ENCODE data around the gene CHIA. TPM values are rescaled to one million over a fixed set of nuclear protein-coding genes. Genes with fewer than 3 reads are reported as not detected.

CHIA gene
- total RNA-seq, 2 donors from 2014 or later = not detected

GRCh38 chr1:111267801-111268508, 22.7 kb upstream of the CHIA start:
- Histone ChIP-seq H3K4me1 (peaks cover 10% of the 10 kb centered on the region), H3K9me3 (no peaks in the 10 kb centered on the region), H3K4me3 (no peak overlapping the region), H3K27me3 (peaks cover 0 to 11% of the 10 kb centered on the region in 2 donors), H3K27ac (no peak overlapping the region), H3K36me3 (replicated peaks in 1 of 2; ENCODE audit: insufficient read depth in 1 of 2, low read depth in 2 of 2) (no peaks in the 10 kb centered on the region)
- TF ChIP-seq POLR2A (IDR thresholded peaks at IDR 0.05) = no peak
- no peak for TF ChIP-seq CTCF (IDR thresholded peaks at IDR 0.05)
- WGBS, 2 donors = 67 to 69% methylated on average over 4 of the region's 4 CpGs
- ATAC-seq (no peak), DNase-seq (no peak)
- intact Hi-C loops (cut with DNase I) = no loop called here

- intact Hi-C loops (cut with DNase I) = no loop called here
- H3K27ac ChIP-seq = no peak overlapping the region
- no peak for ATAC-seq
- DNase-seq = no peak
- peaks cover 10% of the 10 kb centered on the region for H3K4me1 ChIP-seq
- H3K27me3 ChIP-seq = peaks cover 0 to 11% of the 10 kb centered on the region in 2 donors
- no peak overlapping the region for H3K4me3 ChIP-seq
- 89 to 90% methylated on average over 4 of the region's 4 CpGs for WGBS, 2 donors
- no peak for TF ChIP-seq POLR2A (IDR thresholded peaks at IDR 0.05)
- TF ChIP-seq CTCF (IDR thresholded peaks at IDR 0.05) = no peak
- H3K36me3 ChIP-seq (replicated peaks in 1 of 2; ENCODE audit: insufficient read depth in 1 of 2, low read depth in 2 of 2) = no peaks in the 10 kb centered on the region
- no peaks in the 10 kb centered on the region for H3K9me3 ChIP-seq
Observed at GRCh38 chr1:111269825-111270406, 20.7 kb upstream of the CHIA start.

- WGBS, 2 donors = 8 to 27% methylated on average over 9 to 39 of the region's 40 CpGs
- H3K36me3 ChIP-seq (replicated peaks in 1 of 2; ENCODE audit: insufficient read depth in 1 of 2, low read depth in 2 of 2) = no peaks in the 10 kb centered on the region
- ATAC-seq = no peak
Observed at GRCh38 chr1:111270771-111271463, 19.7 kb upstream of the CHIA start.

GRCh38 chr1:111271464-111271801, 19.2 kb upstream of the CHIA start:
- no peak overlapping the region for H3K4me3 ChIP-seq
- H3K36me3 ChIP-seq (replicated peaks in 1 of 2; ENCODE audit: insufficient read depth in 1 of 2, low read depth in 2 of 2) = no peaks in the 10 kb centered on the region
- 14 to 17% methylated on average over 16 of the region's 16 CpGs for WGBS, 2 donors
- DNase-seq = no peak
- ATAC-seq = no peak
- intact Hi-C loops (cut with DNase I) = no loop called here
- H3K27ac ChIP-seq = no peak overlapping the region
- no peaks in the 10 kb centered on the region for H3K9me3 ChIP-seq
- TF ChIP-seq POLR2A (IDR thresholded peaks at IDR 0.05) = no peak
- TF ChIP-seq CTCF (IDR thresholded peaks at IDR 0.05) = no peak
- H3K4me1 ChIP-seq = peaks cover 10% of the 10 kb centered on the region
- H3K27me3 ChIP-seq = peaks cover 0 to 11% of the 10 kb centered on the region in 2 donors

More at GRCh38 chr1:111270771-111271463, 19.7 kb upstream of the CHIA start:
- no peak overlapping the region for H3K27ac ChIP-seq
- H3K27me3 ChIP-seq = peaks cover 0 to 11% of the 10 kb centered on the region in 2 donors
- peak in 1 of 4 donors; percentile 10 for DNase-seq
- H3K9me3 ChIP-seq = no peaks in the 10 kb centered on the region
- H3K4me1 ChIP-seq = peaks cover 10% of the 10 kb centered on the region
- TF ChIP-seq POLR2A (IDR thresholded peaks at IDR 0.05) (no peak), CTCF (IDR thresholded peaks at IDR 0.05) (no peak)
- no peak overlapping the region for H3K4me3 ChIP-seq
- intact Hi-C loops (cut with DNase I) = no loop called here
